T-helper 17 cell (primary cell): ENCODE results near the gene NLGN1. TPM values are rescaled to one million over a fixed set of nuclear protein-coding genes. Genes with fewer than 3 reads are reported as not detected.

Experiments used
- ATAC-seq: fragments of 150-1000 bp; cut with Tn5 transposase; 2 replicates; pipeline ENCODE4 v1.10.0; 2021; ENCODE audit warnings: mild to moderate bottlenecking, moderate library complexity
- DNase-seq, 3 donors: peaks; one replicate each; pipeline versions ENCODE4 v3.0.0 to v3.0.0-alpha.2; 2020 to 2021
- H3K9me3 ChIP-seq: one replicate; pipeline ENCODE4 v1.7.0; 2013; ENCODE audit warnings: low read length, mild to moderate bottlenecking; ENCODE audit not compliant: control insufficient read depth, poor library complexity, severe bottlenecking
- H3K27ac Mint-ChIP-seq: one replicate; pipeline ENCODE4 v1.8.0; 2022; ENCODE audit warnings: mild to moderate bottlenecking, moderate library complexity, mixed read lengths
- H3K27me3 Mint-ChIP-seq: one replicate; pipeline ENCODE4 v1.8.0; 2022; ENCODE audit warnings: mixed read lengths
- H3K36me3 Mint-ChIP-seq: one replicate; pipeline ENCODE4 v1.8.0; 2022; ENCODE audit warnings: low read depth, mixed read lengths
- H3K4me1 Mint-ChIP-seq: one replicate; pipeline ENCODE4 v1.8.0; 2022; ENCODE audit warnings: mild to moderate bottlenecking, mixed read lengths
- H3K4me3 Mint-ChIP-seq: one replicate; pipeline ENCODE4 v1.8.0; 2022; ENCODE audit warnings: mild to moderate bottlenecking, moderate library complexity, mixed read lengths
- total RNA-seq, 4 donors: library from RNA in 2 of 4; stranded (reverse) in 2 of 4; gene quantifications; one replicate each; pipeline ENCODE4 v1.2.3 and lab custom pipeline; 2022 to 2026

NLGN1 gene
- total RNA-seq, 2 donors from 2014 or later = not detected

DNA sequence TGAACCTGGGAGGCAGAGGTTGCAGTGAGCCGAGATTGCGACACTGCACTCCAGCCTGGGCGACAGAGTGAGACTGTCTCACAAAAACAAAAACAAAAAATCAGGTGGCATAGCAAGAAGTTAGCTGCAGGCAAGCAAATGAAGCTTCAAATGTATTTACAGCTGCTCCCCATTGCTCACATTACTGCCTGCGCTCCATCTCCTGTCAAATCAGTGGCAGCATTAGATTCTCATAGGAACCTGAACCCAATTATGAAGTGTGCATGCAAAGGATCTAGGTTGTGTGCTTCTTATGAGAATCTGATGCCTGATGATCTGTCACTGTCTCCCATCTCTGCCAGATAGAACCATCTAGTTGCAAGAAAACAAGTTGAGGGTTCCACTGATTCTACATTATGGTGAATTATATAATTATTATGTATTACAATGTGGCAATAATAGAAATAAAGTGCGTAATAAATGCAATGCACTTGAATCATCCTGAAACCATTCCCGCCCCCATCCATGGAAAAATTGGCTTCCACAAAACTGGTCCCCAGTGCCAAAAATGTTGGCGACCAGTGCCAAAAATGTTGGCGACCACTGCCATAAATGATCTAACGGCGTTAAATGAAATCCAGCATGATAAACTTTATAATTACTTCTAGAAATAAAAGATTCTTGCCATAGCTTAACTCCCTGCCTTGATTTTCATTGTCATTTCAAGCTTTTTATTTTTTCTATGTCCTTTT lies 844.9 kb downstream of the NLGN1 start:
- Mint-ChIP-seq H3K4me1 (no peaks in the 10 kb centered on the region), H3K4me3 (no peak overlapping the region), H3K27ac (no peak overlapping the region), H3K36me3 (no peaks in the 10 kb centered on the region), H3K27me3 (no peaks in the 10 kb centered on the region)
- DNase-seq (no peak), ATAC-seq (no peak)
- H3K9me3 ChIP-seq = no peaks in the 10 kb centered on the region

DNA sequence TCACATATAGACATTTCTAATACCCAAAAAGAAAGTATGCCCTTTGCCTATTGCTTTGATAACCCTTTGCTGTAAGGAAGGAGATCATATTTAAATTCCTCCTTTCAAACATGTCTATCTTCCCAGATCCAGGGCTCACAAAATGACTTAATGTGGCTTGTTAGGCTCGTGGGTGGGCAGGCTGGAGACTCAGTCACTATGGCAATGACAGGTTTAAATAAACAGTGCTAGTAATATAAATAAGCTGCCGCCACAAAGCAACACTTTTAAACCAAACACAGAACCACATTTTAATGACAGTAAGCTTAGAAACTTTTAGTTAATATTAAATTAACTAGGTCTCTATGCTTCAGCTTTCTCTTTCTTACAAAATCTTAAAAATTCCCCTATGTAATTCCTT lies 845.6 kb downstream of the NLGN1 start:
- Mint-ChIP-seq H3K27me3 (no peaks in the 10 kb centered on the region), H3K4me1 (no peaks in the 10 kb centered on the region), H3K4me3 (no peak overlapping the region), H3K27ac (no peak overlapping the region), H3K36me3 (no peaks in the 10 kb centered on the region)
- H3K9me3 ChIP-seq = no peaks in the 10 kb centered on the region
- ATAC-seq (no peak), DNase-seq (no peak)

DNA sequence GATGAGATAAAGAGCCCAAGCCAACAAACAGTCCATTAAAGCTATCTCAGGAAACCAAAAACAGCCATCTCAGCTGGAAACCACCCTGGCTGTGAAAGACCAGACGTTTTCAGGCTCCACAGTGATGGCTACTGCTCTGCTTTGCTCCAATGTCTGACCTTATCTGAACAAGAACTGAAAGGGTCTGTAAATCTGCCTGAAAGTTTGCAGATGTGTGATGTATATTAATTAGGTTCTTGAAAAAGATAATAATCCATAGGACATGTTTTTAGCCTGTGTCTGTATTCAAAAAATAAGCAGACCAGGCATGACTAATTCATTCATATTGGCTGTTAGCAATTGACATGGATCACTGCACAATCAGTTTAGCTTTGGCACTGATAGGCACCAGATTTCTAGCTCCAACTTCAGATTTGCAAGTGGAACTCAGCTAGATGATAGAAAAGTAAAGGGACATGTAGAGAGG lies 850.2 kb downstream of the NLGN1 start:
- ATAC-seq = no peak
- no peaks in the 10 kb centered on the region for H3K36me3 Mint-ChIP-seq
- H3K27me3 Mint-ChIP-seq = no peaks in the 10 kb centered on the region

DNA sequence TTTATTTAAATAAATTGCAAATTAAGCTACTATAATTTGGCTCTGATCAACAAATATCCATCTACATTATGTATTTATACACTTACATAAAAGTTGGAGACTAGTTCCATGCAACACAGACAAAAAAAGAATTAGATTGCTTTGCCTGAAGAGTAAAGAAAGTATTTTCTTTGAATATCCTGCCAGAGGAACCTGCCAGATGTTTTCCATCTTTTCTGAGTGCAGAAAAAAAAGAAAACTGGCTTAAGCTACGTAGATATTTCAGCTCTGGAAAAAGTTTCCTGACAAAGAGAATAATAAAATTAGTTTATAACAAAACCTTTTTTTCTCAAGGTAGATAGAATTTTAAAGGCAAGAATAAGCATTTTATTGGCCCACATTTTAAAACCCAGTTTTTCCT lies 854.1 kb downstream of the NLGN1 start:
- H3K4me3 Mint-ChIP-seq = no peak overlapping the region
- H3K4me1 Mint-ChIP-seq = no peaks in the 10 kb centered on the region
- DNase-seq (no peak), ATAC-seq (no peak)
- H3K36me3 Mint-ChIP-seq = no peaks in the 10 kb centered on the region
- no peaks in the 10 kb centered on the region for H3K27me3 Mint-ChIP-seq
- no peaks in the 10 kb centered on the region for H3K9me3 ChIP-seq
- H3K27ac Mint-ChIP-seq = no peak overlapping the region

More for the DNA sequence above, 850.2 kb downstream of the NLGN1 start:
- H3K9me3 ChIP-seq = no peaks in the 10 kb centered on the region
- H3K27ac Mint-ChIP-seq = no peak overlapping the region
- H3K4me3 Mint-ChIP-seq = no peak overlapping the region
- DNase-seq = no peak
- no peaks in the 10 kb centered on the region for H3K4me1 Mint-ChIP-seq

DNA sequence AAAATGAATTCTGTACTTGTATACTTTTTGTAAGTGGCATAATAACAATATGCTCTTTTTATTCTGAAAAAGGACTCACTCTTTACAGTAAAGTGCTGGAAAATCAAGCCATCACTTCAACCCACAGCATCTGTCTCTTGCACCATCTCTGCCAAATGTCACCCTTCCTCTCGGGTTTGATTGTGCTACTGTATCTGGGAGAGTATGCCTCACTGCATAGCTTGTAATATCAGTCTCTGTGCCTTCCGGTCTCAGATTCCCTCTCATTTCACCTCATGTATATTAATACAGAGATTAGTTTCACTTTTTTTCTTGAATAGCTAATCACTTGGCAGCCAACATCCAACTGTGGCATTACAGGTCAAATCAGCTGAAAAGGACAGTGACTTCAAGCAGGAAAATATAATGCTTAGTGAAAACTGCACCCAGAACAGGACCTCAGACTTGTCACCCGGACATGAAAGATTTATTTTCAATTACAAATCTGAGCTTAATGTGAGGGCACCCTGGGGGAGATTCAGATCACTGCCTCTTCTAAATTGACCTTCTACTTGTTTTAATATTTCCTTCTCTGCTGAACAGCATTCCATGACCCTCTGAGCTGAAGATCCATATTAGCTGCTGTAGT lies 855.8 kb downstream of the NLGN1 start:
- H3K27me3 Mint-ChIP-seq = no peaks in the 10 kb centered on the region
- no peaks in the 10 kb centered on the region for H3K9me3 ChIP-seq
- H3K4me1 Mint-ChIP-seq = no peaks in the 10 kb centered on the region
- ATAC-seq = no peak
- H3K27ac Mint-ChIP-seq = no peak overlapping the region
- H3K36me3 Mint-ChIP-seq = no peaks in the 10 kb centered on the region
- H3K4me3 Mint-ChIP-seq = no peak overlapping the region
- DNase-seq = no peak

DNA sequence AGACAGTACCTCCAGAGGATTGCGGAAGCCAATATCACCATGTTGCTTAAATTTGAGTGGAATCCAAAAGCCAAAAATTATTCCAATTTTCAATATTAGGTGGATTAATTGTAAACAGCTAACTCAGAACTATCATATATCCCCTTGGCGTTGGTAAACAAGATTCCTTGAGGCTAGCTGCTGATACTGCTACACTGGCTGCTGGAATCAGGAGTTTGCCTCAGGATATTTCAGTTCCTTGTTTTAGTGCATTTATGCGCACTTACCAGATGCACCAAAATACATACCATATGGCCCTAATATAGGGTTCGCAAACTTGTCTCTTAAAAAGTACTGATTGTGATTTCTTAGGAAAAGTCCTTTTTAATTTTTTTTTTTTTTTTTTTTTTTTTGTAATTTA lies 856.4 kb downstream of the NLGN1 start:
- ATAC-seq (no peak), DNase-seq (no peak)
- H3K27me3 Mint-ChIP-seq = no peaks in the 10 kb centered on the region
- no peaks in the 10 kb centered on the region for H3K9me3 ChIP-seq
- no peaks in the 10 kb centered on the region for H3K36me3 Mint-ChIP-seq
- H3K4me1 Mint-ChIP-seq = no peaks in the 10 kb centered on the region
- no peak overlapping the region for H3K27ac Mint-ChIP-seq
- no peak overlapping the region for H3K4me3 Mint-ChIP-seq

DNA sequence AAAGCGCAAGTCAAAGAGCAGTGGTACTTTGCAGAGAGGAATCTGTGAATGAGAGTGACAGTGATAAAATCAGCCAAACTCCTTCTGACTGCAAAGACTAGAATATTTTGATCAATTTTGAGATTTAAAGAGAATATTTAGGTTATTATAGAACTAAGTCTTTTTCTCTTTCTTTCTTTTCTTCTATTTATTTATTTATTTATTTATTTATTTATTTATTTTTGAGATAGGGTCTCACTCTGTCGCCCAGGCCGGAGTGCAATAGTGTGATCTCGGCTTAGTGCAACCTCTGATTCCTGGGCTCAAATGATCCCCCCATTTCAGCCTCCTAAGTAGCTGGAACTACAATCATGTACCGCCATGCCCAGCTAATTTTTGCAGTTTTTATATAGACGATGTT lies 857.9 kb downstream of the NLGN1 start:
- ATAC-seq (no peak), DNase-seq (no peak)
- H3K27me3 Mint-ChIP-seq = no peaks in the 10 kb centered on the region
- H3K4me1 Mint-ChIP-seq = no peaks in the 10 kb centered on the region
- H3K27ac Mint-ChIP-seq = no peak overlapping the region
- no peak overlapping the region for H3K4me3 Mint-ChIP-seq
- no peaks in the 10 kb centered on the region for H3K36me3 Mint-ChIP-seq
- no peaks in the 10 kb centered on the region for H3K9me3 ChIP-seq

DNA sequence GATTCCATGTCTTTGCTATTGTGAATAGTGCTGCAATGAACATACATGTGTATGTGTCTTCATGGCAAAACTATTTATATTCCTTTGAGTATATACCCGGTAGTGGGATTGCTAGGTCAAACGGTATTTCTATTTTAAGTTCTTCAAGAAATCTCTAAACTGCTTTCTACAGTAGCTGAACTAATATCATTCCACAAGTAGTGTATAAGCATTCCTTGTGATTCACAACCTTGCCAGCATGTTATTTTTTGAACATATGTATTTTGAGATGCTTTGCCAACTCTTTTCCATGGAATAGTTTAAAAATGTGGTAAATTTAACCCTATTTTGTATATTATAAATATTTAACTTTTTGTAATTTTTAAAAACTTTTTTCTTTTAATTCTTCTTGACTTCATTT lies 868.9 kb downstream of the NLGN1 start:
- Mint-ChIP-seq H3K4me1 (no peaks in the 10 kb centered on the region), H3K36me3 (no peaks in the 10 kb centered on the region), H3K4me3 (no peak overlapping the region), H3K27ac (no peak overlapping the region), H3K27me3 (no peaks in the 10 kb centered on the region)
- ATAC-seq (no peak), DNase-seq (no peak)
- no peaks in the 10 kb centered on the region for H3K9me3 ChIP-seq

DNA sequence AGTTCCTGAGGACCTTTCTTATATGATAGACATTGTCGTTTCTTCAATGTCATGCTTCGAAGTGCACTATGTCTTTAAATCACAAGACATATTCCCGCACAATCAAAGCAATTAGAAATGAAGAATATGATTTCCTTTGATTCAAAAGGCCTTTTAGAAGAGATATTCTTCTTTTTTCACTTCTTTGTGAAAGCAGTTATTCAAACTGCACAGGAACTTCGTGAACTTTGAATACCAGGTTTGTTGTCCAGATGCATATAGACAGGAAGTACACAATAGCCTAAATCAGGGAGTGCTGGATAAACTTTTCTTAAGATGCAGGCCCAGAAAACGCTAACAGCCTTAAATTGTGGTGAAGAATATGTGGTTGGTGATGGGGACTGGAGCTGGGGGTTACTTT lies 870.5 kb downstream of the NLGN1 start:
- no peak overlapping the region for H3K27ac Mint-ChIP-seq
- H3K27me3 Mint-ChIP-seq = no peaks in the 10 kb centered on the region
- H3K4me3 Mint-ChIP-seq = no peak overlapping the region

DNA sequence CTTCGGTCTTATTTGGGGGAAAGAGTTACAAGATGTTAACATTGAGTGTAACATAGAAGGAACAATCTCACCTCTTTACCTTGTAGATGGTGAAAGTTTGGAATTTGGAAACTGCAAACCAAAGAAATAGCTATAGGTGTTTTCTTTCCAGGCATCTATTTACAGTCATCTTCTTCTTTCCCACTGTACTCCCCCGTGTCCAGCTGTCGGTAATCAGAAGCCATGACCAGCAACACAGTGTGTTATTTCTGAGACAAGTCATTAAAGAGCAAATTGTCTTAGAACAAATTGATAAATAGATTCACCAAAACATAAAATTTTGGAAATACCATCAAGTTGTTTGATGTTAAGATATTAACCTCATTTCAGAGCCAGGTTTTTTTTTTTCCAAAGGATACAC lies 871.0 kb downstream of the NLGN1 start:
- H3K9me3 ChIP-seq = no peaks in the 10 kb centered on the region
- Mint-ChIP-seq H3K4me1 (no peaks in the 10 kb centered on the region), H3K36me3 (no peaks in the 10 kb centered on the region), H3K27me3 (no peaks in the 10 kb centered on the region), H3K4me3 (no peak overlapping the region), H3K27ac (no peak overlapping the region)
- ATAC-seq (no peak), DNase-seq (no peak)

More for the DNA sequence above, 870.5 kb downstream of the NLGN1 start:
- no peak for DNase-seq
- ATAC-seq = no peak
- H3K4me1 Mint-ChIP-seq = no peaks in the 10 kb centered on the region
- no peaks in the 10 kb centered on the region for H3K9me3 ChIP-seq
- no peaks in the 10 kb centered on the region for H3K36me3 Mint-ChIP-seq

DNA sequence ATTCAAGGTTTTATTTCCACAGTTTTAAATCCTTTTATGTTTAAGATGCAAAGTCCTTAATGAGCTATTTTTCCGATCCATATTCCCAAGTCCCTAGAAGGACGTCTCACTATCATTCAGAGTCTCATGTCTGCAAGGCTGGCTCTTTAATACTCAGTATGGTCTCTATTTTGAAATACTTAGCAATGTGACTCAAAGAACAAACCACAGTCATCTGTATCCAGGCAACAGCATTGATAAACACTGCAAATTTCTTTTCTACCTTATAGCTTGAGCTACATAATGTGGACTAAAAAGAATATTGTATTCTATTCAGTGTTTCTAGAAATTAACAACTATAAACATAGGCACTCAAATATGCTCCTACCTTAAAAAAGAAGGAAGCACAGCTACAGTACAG lies 873.3 kb downstream of the NLGN1 start:
- no peaks in the 10 kb centered on the region for H3K9me3 ChIP-seq
- H3K36me3 Mint-ChIP-seq = no peaks in the 10 kb centered on the region
- ATAC-seq (no peak), DNase-seq (no peak)
- no peaks in the 10 kb centered on the region for H3K4me1 Mint-ChIP-seq
- no peak overlapping the region for H3K27ac Mint-ChIP-seq
- no peak overlapping the region for H3K4me3 Mint-ChIP-seq
- H3K27me3 Mint-ChIP-seq = no peaks in the 10 kb centered on the region

DNA sequence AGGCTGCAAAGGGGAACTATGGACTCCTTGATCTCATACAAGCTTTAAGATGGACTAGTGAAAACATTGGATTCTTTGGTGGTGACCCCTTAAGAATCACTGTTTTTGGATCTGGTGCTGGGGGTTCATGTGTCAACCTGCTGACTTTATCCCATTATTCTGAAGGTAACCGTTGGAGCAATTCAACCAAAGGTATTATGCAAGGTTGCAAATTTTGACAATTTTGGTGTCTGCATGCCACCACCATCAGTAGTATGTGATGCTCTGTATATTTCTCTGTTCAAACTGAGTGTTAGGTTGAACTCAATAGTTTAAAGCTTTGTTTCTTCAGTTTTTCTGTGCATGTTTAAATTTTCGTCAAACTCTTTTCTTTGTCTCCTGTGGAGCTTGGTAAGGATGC lies 877.8 kb downstream of the NLGN1 start:
- Mint-ChIP-seq H3K4me1 (no peaks in the 10 kb centered on the region), H3K36me3 (no peaks in the 10 kb centered on the region), H3K4me3 (no peak overlapping the region), H3K27ac (no peak overlapping the region), H3K27me3 (no peaks in the 10 kb centered on the region)
- H3K9me3 ChIP-seq = no peaks in the 10 kb centered on the region
- ATAC-seq (no peak), DNase-seq (no peak)

DNA sequence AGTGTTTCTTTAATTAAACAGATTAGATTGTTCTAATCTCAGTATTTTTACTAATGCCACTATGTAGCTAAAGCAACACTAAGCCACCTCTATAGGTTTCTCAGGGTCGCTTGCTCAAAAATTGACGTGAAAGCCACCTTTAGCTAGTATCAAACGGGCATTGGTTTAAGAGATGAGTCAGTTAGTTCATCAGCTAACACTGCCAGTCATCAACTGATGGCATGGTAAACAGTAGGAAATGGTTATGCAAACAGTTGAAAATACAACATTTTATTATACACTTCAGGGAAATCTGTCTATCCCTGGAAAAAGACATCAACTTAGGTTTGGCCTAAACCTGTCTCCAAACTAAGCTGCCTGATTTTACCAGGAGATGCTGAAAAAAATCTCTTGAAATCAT lies 879.3 kb downstream of the NLGN1 start:
- Mint-ChIP-seq H3K36me3 (no peaks in the 10 kb centered on the region), H3K4me1 (no peaks in the 10 kb centered on the region), H3K27ac (no peak overlapping the region), H3K4me3 (no peak overlapping the region), H3K27me3 (no peaks in the 10 kb centered on the region)
- H3K9me3 ChIP-seq = no peaks in the 10 kb centered on the region
- no peak for ATAC-seq
- DNase-seq = no peak

DNA sequence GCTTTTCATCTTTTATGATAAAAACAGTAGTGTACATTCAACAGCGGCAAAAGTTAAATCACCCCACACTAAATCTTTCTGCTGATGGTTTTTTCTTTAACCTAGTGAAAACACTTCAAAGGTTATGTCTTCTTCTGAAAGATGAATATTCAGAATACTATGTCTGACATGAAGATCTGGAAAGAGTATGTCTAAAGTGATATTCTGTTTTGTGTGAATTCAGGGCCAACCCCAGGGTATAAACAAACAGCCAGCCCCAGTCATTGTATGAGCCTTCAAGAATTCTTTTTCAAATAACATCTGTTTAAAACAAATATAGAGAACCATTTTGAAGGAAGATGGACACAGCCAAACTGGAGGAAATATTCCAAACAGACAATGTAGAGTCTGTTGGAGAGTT lies 880.5 kb downstream of the NLGN1 start:
- Mint-ChIP-seq H3K4me3 (no peak overlapping the region), H3K27me3 (no peaks in the 10 kb centered on the region), H3K36me3 (no peaks in the 10 kb centered on the region), H3K27ac (no peak overlapping the region), H3K4me1 (no peaks in the 10 kb centered on the region)
- ATAC-seq (no peak), DNase-seq (no peak)
- no peaks in the 10 kb centered on the region for H3K9me3 ChIP-seq
